GM12892 (cell line): ENCODE measurements around the gene PRX.

Experiments used
- POLR2A ChIP-seq: IDR thresholded peaks from 2 replicates; pipeline ENCODE4 v1.6.1; 2011; ENCODE audit warnings: low read depth, low read length, control low read depth
- POLR2AphosphoS5 ChIP-seq: IDR thresholded peaks from 2 replicates; pipeline ENCODE4 v1.6.1; 2011; ENCODE audit warnings: low read depth, low read length, control low read depth

DNA sequence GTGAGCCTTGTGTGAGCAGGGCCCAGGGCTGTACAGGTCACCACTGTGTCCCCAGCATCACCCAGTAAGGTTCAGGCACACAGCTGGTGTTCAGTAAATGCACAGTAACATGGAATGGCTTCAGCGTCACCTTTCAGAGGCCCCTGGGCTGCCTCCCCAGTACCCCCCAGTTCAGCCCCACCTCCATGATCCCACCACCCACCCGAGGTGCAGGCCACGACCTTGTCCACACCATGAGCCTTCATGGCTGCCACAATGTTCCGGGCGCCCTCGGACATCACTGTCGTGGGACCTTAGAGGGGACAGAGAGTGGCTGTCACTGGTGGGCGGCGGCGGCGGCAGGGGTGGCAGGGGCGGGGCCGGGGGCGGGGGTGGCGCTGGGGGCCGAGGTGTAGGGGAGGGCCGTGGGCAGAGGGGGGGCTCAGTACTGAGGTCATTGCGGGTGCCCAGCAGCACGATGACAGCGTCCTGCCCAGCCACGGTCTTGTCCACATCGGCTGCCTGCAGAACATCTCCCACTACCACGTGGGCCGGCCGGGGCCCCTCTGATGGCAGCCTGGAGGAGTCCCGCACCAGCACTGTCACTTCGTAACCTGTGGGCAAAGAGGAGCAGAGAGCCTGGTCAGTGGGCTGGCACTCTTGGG is 44.9 kb upstream of the PRX start:
- TF ChIP-seq POLR2AphosphoS5 (no peak), POLR2A (no peak)
